Stimulated activated CD4-positive, alpha-beta T cell treated with anti-CD3 and anti-CD28 coated beads, Interleukin-2, amount 100 ng/mL, for 24 hours (primary cell): ENCODE results near the gene XRCC2.
A peak's percentile ranks its signal among the peaks of the same experiment; 100 is the strongest.

Experiments used
- DNase-seq, 2 donors: peaks; one replicate each; pipeline ENCODE4 v3.0.0-alpha.2; 2020

XRCC2 gene

GRCh38 chr7:152608656-152609055, 67.3 kb downstream of the XRCC2 start:
- DNase-seq = no peak

- no peak for DNase-seq
Observed at GRCh38 chr7:152608208-152608607, 67.7 kb downstream of the XRCC2 start.

GRCh38 chr7:152607007-152607406, 68.9 kb downstream of the XRCC2 start:
- DNase-seq = no peak

GRCh38 chr7:152602962-152603361, 73.0 kb downstream of the XRCC2 start:
- no peak for DNase-seq

GRCh38 chr7:152601305-152601798, 74.6 kb downstream of the XRCC2 start:
- peak in 1 of 2 donors; percentile 14 for DNase-seq

- DNase-seq = no peak
Observed at GRCh38 chr7:152600266-152600665, 75.7 kb downstream of the XRCC2 start.

GRCh38 chr7:152597507-152597906, 78.4 kb downstream of the XRCC2 start:
- DNase-seq = peak in 1 of 2 donors; percentile 2

- no peak for DNase-seq
Observed at GRCh38 chr7:152596824-152597223, 79.1 kb downstream of the XRCC2 start.
